A549 (cell line): Measurements from ENCODE around the gene RARG.

Source experiments
- CEBPB ChIP-seq, 2 experiments: fragments of >200 bp in 1 of 2; sonication (Bioruptor Twin) in 1 of 2; formaldehyde crosslinking in 1 of 2; IDR thresholded peaks; 2 replicates each; pipeline ENCODE4 v1.6.1; 2012 to 2016
- EP300 ChIP-seq, 2 experiments: fragments of >200 bp; sonication (Bioruptor Twin); formaldehyde crosslinking; IDR thresholded peaks; 2 replicates in 1 of 2; 3 replicates in 1 of 2; pipeline ENCODE4 v1.6.1; 2016 to 2017
- ESRRA ChIP-seq: fragments of 150-350 bp; IDR thresholded peaks from 2 replicates; pipeline ENCODE4 v1.6.1; 2014; ENCODE audit warnings: mild to moderate bottlenecking, low read length, borderline replicate concordance
- FOSL2 ChIP-seq, 2 experiments: fragments of 450-650 bp in 1 of 2; fragments of >200 bp in 1 of 2; sonication (Bioruptor Twin) in 1 of 2; formaldehyde crosslinking; IDR thresholded peaks; 2 replicates each; pipeline versions ENCODE4 v1.5.0 to v1.6.1; 2016 to 2020; ENCODE audit warnings: mild to moderate bottlenecking in 1 of 2, moderate library complexity in 1 of 2
- POLR2A ChIP-seq: IDR thresholded peaks from 2 replicates; pipeline ENCODE4 v1.6.1; 2012; ENCODE audit warnings: mild to moderate bottlenecking, low read length
- TF ChIP-seq, protein P1 (sequence below): fragments of >200 bp; sonication (Bioruptor Twin); formaldehyde crosslinking; IDR thresholded peaks from 3 replicates; pipeline ENCODE4 v1.5.1; 2016

DNA sequence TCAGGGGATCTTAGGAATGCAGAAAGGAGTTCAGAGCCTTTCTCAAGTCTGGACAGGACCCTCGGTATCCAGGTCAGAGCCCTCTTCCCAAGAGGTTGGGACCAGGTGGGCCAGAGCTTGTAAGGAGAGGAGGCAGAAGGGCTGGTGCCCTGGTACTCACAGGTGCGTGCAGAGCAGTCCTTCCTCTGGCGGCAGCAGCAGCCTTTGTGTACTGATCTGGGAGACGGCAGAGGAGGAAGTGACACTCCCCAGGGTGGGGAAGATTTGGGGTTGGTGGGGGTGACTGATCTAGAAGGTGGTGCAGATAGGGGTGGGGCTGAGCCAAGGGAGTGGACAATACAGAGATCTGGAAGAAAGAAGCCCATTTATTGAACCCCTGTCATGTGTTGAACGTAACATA, 25.0 kb downstream of the RARG start, which contains the start of gene ITGB7:
- TF ChIP-seq, protein P1, sequence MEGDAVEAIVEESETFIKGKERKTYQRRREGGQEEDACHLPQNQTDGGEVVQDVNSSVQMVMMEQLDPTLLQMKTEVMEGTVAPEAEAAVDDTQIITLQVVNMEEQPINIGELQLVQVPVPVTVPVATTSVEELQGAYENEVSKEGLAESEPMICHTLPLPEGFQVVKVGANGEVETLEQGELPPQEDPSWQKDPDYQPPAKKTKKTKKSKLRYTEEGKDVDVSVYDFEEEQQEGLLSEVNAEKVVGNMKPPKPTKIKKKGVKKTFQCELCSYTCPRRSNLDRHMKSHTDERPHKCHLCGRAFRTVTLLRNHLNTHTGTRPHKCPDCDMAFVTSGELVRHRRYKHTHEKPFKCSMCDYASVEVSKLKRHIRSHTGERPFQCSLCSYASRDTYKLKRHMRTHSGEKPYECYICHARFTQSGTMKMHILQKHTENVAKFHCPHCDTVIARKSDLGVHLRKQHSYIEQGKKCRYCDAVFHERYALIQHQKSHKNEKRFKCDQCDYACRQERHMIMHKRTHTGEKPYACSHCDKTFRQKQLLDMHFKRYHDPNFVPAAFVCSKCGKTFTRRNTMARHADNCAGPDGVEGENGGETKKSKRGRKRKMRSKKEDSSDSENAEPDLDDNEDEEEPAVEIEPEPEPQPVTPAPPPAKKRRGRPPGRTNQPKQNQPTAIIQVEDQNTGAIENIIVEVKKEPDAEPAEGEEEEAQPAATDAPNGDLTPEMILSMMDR: no peak
- TF ChIP-seq FOSL2 (IDR thresholded peaks at IDR 0.05) (no peak), FOSL2 (CRISPR knock-in tag; IDR thresholded peaks at IDR 0.05) (no peak), ESRRA (no peak), EP300 (IDR thresholded peaks at IDR 0.05) (no peak), CEBPB (IDR thresholded peaks at IDR 0.05) (no peak), POLR2A (no peak)
